ENCODE measurements around the gene TNFAIP8. TPM values are rescaled to one million over a fixed set of nuclear protein-coding genes. Genes with fewer than 3 reads are reported as not detected.

TNFAIP8 gene
- total and polyA plus RNA-seq, 9 of the 15 experiments (the other 6 are each of a cell fraction or from before 2014, with no cell fraction given), result 29.9 to 52.2 (median 44.8) TPM

- TF ChIP-seq POLR3A (IDR thresholded peaks at IDR 0.05; ENCODE audit: borderline replicate concordance, extremely low read depth, insufficient read depth, insufficient read length) (no peak), SMAD3 (CRISPR knock-in tag; conservative IDR thresholded peaks at IDR 0.05) (peak; percentile 88), ZNF79 (CRISPR knock-in tag; IDR thresholded peaks at IDR 0.05; ENCODE audit: low read depth) (peak; percentile 53; the same call in 1 of the 2 replicates), MAX (CRISPR knock-in tag; IDR thresholded peaks at IDR 0.05) (no peak), RBFOX2 (IDR thresholded peaks at IDR 0.05; ENCODE audit: low read depth, low read length) (peak; percentile 59), TFAM (CRISPR knock-in tag; conservative IDR thresholded peaks at IDR 0.05) (no peak), EGR1 (conservative IDR thresholded peaks at IDR 0.05) (peak; percentile 71), SMARCA5 (IDR thresholded peaks at IDR 0.05) (0 out of 2 replicates have a peak, but pooled peaks have one; percentile 14), SMARCB1 (IDR thresholded peaks at IDR 0.05; ENCODE audit: insufficient read length, low read depth) (no peak), NCOA1 (IDR thresholded peaks at IDR 0.05; ENCODE audit: low read depth) (peak; percentile 87), SMAD1 (IDR thresholded peaks at IDR 0.05; ENCODE audit: low read depth, low read length, partially characterized antibody) (no peak), HMGN3 (IDR thresholded peaks at IDR 0.05; ENCODE audit: borderline replicate concordance, extremely low read depth, insufficient read length, low read depth, low read length) (no peak), POLR2B (IDR thresholded peaks at IDR 0.05; ENCODE audit: low read depth, partially characterized antibody) (peak; percentile 91), HDAC2 (IDR thresholded peaks at IDR 0.05) (peak; percentile 87), EP400 (IDR thresholded peaks at IDR 0.05) (peak; percentile 80), U2AF2 (optimal IDR thresholded peaks at IDR 0.05; ENCODE audit: low read depth, low read length) (no peak), KLF1 (tag; IDR thresholded peaks at IDR 0.05) (no peak), ZNF23 (CRISPR knock-in tag; IDR thresholded peaks at IDR 0.05) (no peak), BCL6 (CRISPR knock-in tag; IDR thresholded peaks at IDR 0.05) (no peak), CREB5 (CRISPR knock-in tag; IDR thresholded peaks at IDR 0.05) (no peak), IRF9 (tag; IDR thresholded peaks at IDR 0.05) (peak; percentile 86; the same call in 1 of the 2 replicates), EWSR1 (IDR thresholded peaks at IDR 0.05; ENCODE audit: borderline replicate concordance, low read depth, partially characterized antibody) (no peak), ZFX (CRISPR knock-in tag; IDR thresholded peaks at IDR 0.05) (0 out of 2 replicates have a peak, but pooled peaks have one; percentile 3), NR2F6 (CRISPR knock-in tag; IDR thresholded peaks at IDR 0.05) (no peak), DPF2 (IDR thresholded peaks at IDR 0.05) (peak; percentile 98), SLC30A9 (CRISPR knock-in tag; IDR thresholded peaks at IDR 0.05) (no peak), U2AF1 (optimal IDR thresholded peaks at IDR 0.05; ENCODE audit: low read depth, low read length) (no peak), ADNP (tag; IDR thresholded peaks at IDR 0.05) (no peak), GTF2E2 (tag; IDR thresholded peaks at IDR 0.05) (no peak)
These were observed 34.1 kb upstream of the TNFAIP8 start (continued) for GRCh38 chr5:119321569-119322311.
